Cardiac fibroblast (primary cell): ENCODE data around the gene GHSR.

ENCODE experiments used
- DNase-seq, 2 donors: peaks; one replicate each; pipeline versions ENCODE4 v3.0.0 to v3.0.0-alpha.2; 2010; ENCODE audit warnings: low read depth in 2 of 2
- H3K4me3 ChIP-seq, 2 donors: replicated peaks in 1 of 2; 1 replicate in 1 of 2; 2 replicates in 1 of 2; pipeline ENCODE4 v1.5.1; 2011; ENCODE audit warnings: low read depth in 2 of 2, low read length in 2 of 2, mild to moderate bottlenecking in 2 of 2, moderate library complexity in 1 of 2
- TF ChIP-seq, protein P1 (sequence below): IDR thresholded peaks from one replicate; pipeline ENCODE4 v1.5.1; 2011; ENCODE audit warnings: low read depth, mild to moderate bottlenecking, low read length, inconsistent platforms

The GHSR gene

DNA sequence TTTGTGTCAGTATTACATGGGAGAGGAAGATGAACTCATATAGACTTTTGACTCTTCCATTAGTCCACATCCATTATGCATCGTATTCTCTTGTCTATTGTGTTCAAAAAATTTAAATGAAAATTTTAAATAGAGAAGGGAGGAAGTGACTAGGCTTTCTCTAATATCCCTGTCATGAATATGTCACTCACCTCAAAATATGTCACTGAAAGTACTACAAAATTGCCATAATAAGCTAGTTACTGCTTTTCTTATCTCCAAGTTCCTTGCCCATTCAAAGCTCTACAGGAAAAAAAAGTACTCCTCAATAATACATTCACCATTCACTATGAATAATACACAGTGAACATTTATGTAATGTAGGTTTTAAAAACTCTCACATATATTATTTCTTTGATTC is 22.3 kb upstream of the GHSR start:
- DNase-seq = no peak
- H3K4me3 ChIP-seq = no peak overlapping the region
- TF ChIP-seq, protein P1, sequence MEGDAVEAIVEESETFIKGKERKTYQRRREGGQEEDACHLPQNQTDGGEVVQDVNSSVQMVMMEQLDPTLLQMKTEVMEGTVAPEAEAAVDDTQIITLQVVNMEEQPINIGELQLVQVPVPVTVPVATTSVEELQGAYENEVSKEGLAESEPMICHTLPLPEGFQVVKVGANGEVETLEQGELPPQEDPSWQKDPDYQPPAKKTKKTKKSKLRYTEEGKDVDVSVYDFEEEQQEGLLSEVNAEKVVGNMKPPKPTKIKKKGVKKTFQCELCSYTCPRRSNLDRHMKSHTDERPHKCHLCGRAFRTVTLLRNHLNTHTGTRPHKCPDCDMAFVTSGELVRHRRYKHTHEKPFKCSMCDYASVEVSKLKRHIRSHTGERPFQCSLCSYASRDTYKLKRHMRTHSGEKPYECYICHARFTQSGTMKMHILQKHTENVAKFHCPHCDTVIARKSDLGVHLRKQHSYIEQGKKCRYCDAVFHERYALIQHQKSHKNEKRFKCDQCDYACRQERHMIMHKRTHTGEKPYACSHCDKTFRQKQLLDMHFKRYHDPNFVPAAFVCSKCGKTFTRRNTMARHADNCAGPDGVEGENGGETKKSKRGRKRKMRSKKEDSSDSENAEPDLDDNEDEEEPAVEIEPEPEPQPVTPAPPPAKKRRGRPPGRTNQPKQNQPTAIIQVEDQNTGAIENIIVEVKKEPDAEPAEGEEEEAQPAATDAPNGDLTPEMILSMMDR = no peak

DNA sequence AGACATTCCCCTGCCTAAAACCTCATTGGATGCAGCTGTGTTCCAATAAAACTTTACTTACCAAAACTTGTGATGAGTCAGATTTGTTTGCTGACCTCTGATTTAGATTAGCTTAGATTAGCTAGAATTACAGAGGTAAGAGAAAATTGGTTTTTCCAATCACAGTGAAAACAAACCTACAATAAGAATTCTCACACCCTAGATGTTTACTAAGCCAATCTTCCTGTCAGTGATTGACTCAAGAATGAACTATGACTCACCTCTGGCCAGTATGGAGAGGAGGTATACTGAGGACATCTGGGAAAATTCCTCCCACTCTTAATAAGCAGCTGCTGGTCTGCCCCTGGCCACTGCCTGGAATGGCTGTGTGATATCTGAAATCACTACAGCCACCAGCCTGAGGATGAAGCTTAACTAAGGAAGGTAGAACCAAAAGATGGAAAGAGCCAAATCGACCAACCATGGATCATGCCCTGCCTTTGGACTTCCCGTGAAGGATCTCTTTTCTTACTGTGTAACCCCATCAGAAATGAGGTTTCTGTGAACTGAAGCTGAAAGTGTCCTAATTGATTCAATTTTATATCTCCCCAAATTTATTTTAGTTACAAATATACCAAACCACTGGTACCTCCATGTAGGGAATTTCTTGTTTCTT is 19.0 kb upstream of the GHSR start:
- no peak overlapping the region for H3K4me3 ChIP-seq
- TF ChIP-seq, protein P1 = no peak
- DNase-seq = peak; percentile 56 to 72

DNA sequence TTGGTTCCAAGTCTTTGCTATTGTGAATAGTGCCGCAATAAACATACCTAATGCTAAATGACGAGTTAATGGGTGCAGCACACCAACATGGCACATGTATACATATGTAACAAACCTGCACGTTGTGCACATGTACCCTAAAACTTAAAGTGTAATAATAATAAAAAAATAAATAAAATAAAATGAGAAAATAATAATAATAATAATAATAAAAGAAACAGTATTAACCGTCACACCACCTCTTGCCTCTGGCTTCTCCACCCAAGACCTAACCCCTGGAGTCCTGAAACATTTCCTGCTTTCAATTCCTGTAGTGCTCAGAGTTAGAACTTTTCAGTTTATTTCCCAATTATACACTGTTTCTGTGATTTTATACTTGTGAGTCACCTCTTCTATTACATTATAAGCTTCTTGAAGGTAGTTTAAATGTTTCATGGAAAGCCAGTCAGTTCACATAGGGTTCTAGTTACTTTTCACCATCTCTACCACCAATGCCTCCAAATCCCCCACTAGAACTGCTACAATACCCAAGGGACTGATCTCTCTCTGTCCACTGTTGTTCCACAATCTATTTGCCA is 18.4 kb upstream of the GHSR start:
- TF ChIP-seq, protein P1 = no peak
- no peak overlapping the region for H3K4me3 ChIP-seq
- DNase-seq = peak; percentile 14 to 42

DNA sequence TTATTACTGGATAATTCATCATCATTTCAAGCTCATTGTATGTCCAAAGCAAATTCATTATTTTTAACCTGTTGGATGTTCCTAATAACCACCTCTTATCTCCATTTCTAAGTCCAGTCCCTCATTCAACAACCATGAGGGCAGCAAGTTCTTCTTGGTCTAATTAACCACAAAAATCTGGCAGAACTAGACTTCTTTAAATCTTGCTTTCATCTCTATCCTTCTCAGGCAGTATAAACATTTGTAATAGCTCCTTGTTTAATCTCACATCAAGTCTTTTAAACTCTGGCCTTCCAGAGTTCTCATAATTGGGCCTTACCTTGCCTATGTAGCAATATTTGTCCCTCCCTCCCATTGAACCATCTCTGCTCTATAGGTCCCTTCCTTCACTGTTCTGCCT is 17.0 kb upstream of the GHSR start:
- no peak for DNase-seq
- no peak overlapping the region for H3K4me3 ChIP-seq
- TF ChIP-seq, protein P1 = no peak

DNA sequence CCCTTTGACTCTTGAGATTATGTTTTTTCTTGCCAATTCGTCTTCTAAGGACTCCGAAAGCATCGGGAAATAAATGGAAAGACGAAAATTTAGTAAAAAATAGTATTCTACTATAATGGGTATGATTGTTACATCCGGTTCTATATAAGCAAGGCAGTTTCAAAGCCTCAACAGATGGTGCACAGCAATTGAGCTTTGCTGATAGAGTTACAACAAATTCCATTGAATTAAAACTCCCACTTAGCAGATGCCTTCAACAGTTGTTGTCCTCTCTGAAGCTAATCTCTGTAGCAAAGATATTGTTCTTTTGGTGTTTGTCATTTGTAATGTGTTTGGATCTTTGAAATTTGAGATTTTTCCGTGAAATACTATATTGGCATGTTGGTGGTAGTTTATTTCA is 16.1 kb upstream of the GHSR start:
- no peak overlapping the region for H3K4me3 ChIP-seq
- DNase-seq = no peak
- TF ChIP-seq, protein P1 = no peak

DNA sequence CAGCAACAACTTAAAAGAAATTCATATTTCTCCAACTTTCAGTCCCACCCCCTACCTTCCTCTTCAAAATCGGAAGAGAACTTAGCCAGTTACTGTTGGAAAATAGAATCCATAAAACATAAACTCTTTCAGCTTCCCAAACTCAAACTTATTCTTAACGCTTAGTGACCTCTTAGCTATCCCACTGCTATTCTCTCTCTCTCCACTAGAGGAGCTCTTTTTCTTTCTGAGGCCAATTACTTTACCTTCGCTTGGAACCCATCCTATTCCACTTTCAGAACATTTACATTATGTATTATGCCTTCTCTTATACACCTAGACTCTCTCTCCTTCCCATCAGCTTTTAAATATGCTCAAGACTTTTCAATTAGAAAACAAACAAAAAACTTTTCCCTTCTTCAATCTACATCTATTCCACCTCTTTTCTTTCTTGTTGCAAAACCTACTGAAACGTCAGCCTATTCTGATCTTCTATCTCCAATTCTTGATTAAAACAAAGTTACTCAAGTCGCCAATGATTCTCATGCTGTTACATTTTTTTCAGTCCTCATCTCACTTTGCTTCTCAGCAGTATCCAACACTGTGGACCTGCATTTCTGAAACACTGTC is 13.4 kb upstream of the GHSR start:
- TF ChIP-seq, protein P1 = peak; percentile 89
- DNase-seq = peak; percentile 46 to 59
- H3K4me3 ChIP-seq = no peak overlapping the region
